Naive thymus-derived CD4-positive, alpha-beta T cell (primary cell): ENCODE data around the gene STX8. TPM values are rescaled to one million over a fixed set of nuclear protein-coding genes. Genes with fewer than 3 reads are reported as not detected.

Source experiments
- ATAC-seq: fragments of 150-1000 bp; cut with Tn5 transposase; 2 replicates; pipeline ENCODE4 v1.10.0; 2021; ENCODE audit warnings: mild to moderate bottlenecking, moderate library complexity
- CTCF ChIA-PET: fragments of 350-600 bp; sonication (Branson Sonifier 250); formaldehyde crosslinking; loops from one replicate; lab custom pipeline; 2021; ENCODE audit warnings: antibody characterized with exemption; lab: Charles Lee
- POLR2A ChIA-PET: fragments of 350-600 bp; sonication (Branson Sonifier 250); formaldehyde crosslinking; loops from one replicate; lab custom pipeline; 2021; ENCODE audit warnings: antibody characterized with exemption, inconsistent platforms; lab: Charles Lee
- DNase-seq, 9 donors: peaks; one replicate each; pipeline versions ENCODE4 v3.0.0 to v3.0.0-alpha.2; 2020 to 2022; ENCODE audit warnings: mixed read lengths in 1 of 9
- H3K27ac ChIP-seq: one replicate; pipeline ENCODE4 v1.7.0; 2013; ENCODE audit warnings: mild to moderate bottlenecking, low read depth, low read length, moderate library complexity
- H3K27me3 ChIP-seq, 2 donors: one replicate each; pipeline ENCODE4 v1.7.0; 2013; ENCODE audit warnings: low read length in 2 of 2, mild to moderate bottlenecking in 2 of 2, moderate library complexity in 2 of 2; ENCODE audit not compliant: control insufficient read depth in 2 of 2, insufficient read depth in 2 of 2
- H3K36me3 ChIP-seq, 3 experiments: 1 replicate in 2 of 3; 2 replicates in 1 of 3; pipeline ENCODE4 v1.7.0; 2013; ENCODE audit warnings: low read length in 3 of 3, mild to moderate bottlenecking in 3 of 3, moderate library complexity in 1 of 3; ENCODE audit not compliant: insufficient read depth in 3 of 3, control insufficient read depth in 2 of 3
- H3K4me1 ChIP-seq, 2 donors: one replicate each; pipeline ENCODE4 v1.7.0; 2013; ENCODE audit warnings: low read length in 2 of 2, mild to moderate bottlenecking in 2 of 2, moderate library complexity in 1 of 2; ENCODE audit not compliant: control insufficient read depth in 2 of 2, insufficient read depth in 2 of 2
- H3K4me3 ChIP-seq: 2 replicates; pipeline ENCODE4 v1.7.0; 2013; ENCODE audit warnings: mild to moderate bottlenecking, low read length
- H3K9me3 ChIP-seq, 3 experiments: 1 replicate in 2 of 3; 2 replicates in 1 of 3; pipeline ENCODE4 v1.7.0; 2013; ENCODE audit warnings: low read length in 3 of 3; ENCODE audit not compliant: control insufficient read depth in 2 of 3
- H3K27ac Mint-ChIP-seq, 9 donors: one replicate each; pipeline ENCODE4 v1.8.0; 2020 to 2022; ENCODE audit warnings: mixed read lengths in 9 of 9, mild to moderate bottlenecking in 8 of 9, moderate library complexity in 5 of 9, inconsistent platforms in 2 of 9
- H3K27me3 Mint-ChIP-seq, 5 donors: one replicate each; pipeline ENCODE4 v1.8.0; 2021 to 2022; ENCODE audit warnings: mixed read lengths in 5 of 5, mild to moderate bottlenecking in 1 of 5
- H3K36me3 Mint-ChIP-seq, 5 donors: one replicate each; pipeline ENCODE4 v1.8.0; 2020 to 2022; ENCODE audit warnings: mixed read lengths in 5 of 5, mild to moderate bottlenecking in 3 of 5, inconsistent platforms in 1 of 5
- H3K4me1 Mint-ChIP-seq, 7 donors: one replicate each; pipeline ENCODE4 v1.8.0; 2020 to 2022; ENCODE audit warnings: mixed read lengths in 7 of 7, mild to moderate bottlenecking in 3 of 7, inconsistent platforms in 1 of 7
- H3K4me3 Mint-ChIP-seq, 10 donors: one replicate each; pipeline ENCODE4 v1.8.0; 2020 to 2022; ENCODE audit warnings: mild to moderate bottlenecking in 10 of 10, mixed read lengths in 10 of 10, moderate library complexity in 6 of 10, inconsistent platforms in 2 of 10
- H3K9me3 Mint-ChIP-seq, 11 donors: one replicate each; pipeline ENCODE4 v1.8.0; 2020 to 2022; ENCODE audit warnings: mixed read lengths in 11 of 11, mild to moderate bottlenecking in 4 of 11, inconsistent platforms in 1 of 11, moderate library complexity in 1 of 11
- intact Hi-C, 2 donors: fragments of 100-400 bp; cut with micrococcal nuclease; formaldehyde crosslinking; loops; one replicate each; pipeline ENCODE4 v1.15.1; 2023
- polyA plus RNA-seq, 2 donors: library from polyadenylated mRNA; unstranded; fragments of 300-500 nt; fragmentation: Illumina TruSeq; gene quantifications; one replicate each; pipeline ENCODE4 v1.2.3, GENCODE V29; 2021
- total RNA-seq, 6 experiments: library from RNA in 5 of 6; stranded (reverse) in 5 of 6; gene quantifications; 1 replicate in 5 of 6; 2 replicates in 1 of 6; pipeline ENCODE4 v1.2.3 and lab custom pipeline; 2021 to 2026

The STX8 gene
- total and polyA plus RNA-seq, 7 experiments from 2014 or later = 45.1 to 116 (median 67.5) TPM

DNA sequence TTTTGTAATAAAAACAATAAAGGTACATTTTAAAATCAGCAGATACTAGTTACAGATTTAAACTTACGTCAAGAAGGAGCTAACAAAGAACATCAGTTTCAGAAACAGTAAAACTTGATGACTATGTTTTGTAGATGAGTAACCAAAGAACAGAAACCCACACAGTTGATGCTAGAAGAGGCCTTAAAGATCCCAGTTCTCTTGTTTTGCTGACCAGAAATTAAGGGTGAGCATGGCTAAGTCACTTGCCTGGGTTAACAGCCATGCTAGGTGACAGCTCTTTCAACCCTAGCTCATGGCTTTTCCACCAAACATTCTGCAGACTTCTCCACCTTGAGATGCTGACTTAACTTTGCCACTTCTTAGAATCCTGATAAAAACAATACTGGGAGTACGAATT lies 26.4 kb downstream of the STX8 start:
- Histone ChIP-seq H3K4me3 (no peak overlapping the region), H3K36me3 (no peaks in the 10 kb centered on the region), H3K27me3 (no peaks in the 10 kb centered on the region), H3K27ac (no peak overlapping the region), H3K9me3 (no peaks in the 10 kb centered on the region), H3K4me1 (no peaks in the 10 kb centered on the region)
- POLR2A ChIA-PET = no interaction called here
- Mint-ChIP-seq H3K4me3 (no peak overlapping the region), H3K27me3 (no peaks in the 10 kb centered on the region), H3K9me3 (no peaks in the 10 kb centered on the region), H3K36me3 (peaks cover 0 to 38% (median 24%) of the 10 kb centered on the region in 5 donors), H3K4me1 (peaks cover 0 to 5% (median 0%) of the 10 kb centered on the region in 7 donors), H3K27ac (no peak overlapping the region)
- ATAC-seq = no peak
- intact Hi-C loops = no loop called here
- no peak for DNase-seq
- CTCF ChIA-PET = no interaction called here

GRCh38 chr17:9544221-9544620 lies 31.4 kb downstream of the STX8 start:
- Histone ChIP-seq H3K27me3 (no peaks in the 10 kb centered on the region), H3K4me1 (no peaks in the 10 kb centered on the region), H3K27ac (no peak overlapping the region), H3K36me3 (peaks cover 0 to 12% (median 0%) of the 10 kb centered on the region in 3 experiments), H3K9me3 (no peaks in the 10 kb centered on the region), H3K4me3 (no peak overlapping the region)
- ATAC-seq (no peak), DNase-seq (no peak)
- POLR2A ChIA-PET = no interaction called here
- Mint-ChIP-seq H3K4me1 (peaks cover 0 to 5% (median 0%) of the 10 kb centered on the region in 7 donors), H3K9me3 (no peaks in the 10 kb centered on the region), H3K27me3 (no peaks in the 10 kb centered on the region), H3K4me3 (no peak overlapping the region), H3K27ac (no peak overlapping the region), H3K36me3 (peaks cover 5 to 51% (median 32%) of the 10 kb centered on the region in 5 donors)
- CTCF ChIA-PET = no interaction called here
- intact Hi-C loops = no loop called here

GRCh38 chr17:9541718-9542117 lies 33.9 kb downstream of the STX8 start:
- Histone ChIP-seq H3K4me1 (no peaks in the 10 kb centered on the region), H3K27ac (no peak overlapping the region), H3K9me3 (no peaks in the 10 kb centered on the region), H3K27me3 (no peaks in the 10 kb centered on the region), H3K36me3 (peaks cover 0 to 12% (median 0%) of the 10 kb centered on the region in 3 experiments), H3K4me3 (no peak overlapping the region)
- POLR2A ChIA-PET = no interaction called here
- Mint-ChIP-seq H3K9me3 (no peaks in the 10 kb centered on the region), H3K36me3 (peaks cover 5 to 51% (median 38%) of the 10 kb centered on the region in 5 donors), H3K27ac (no peak overlapping the region), H3K4me1 (peaks cover 0 to 6% (median 0%) of the 10 kb centered on the region in 7 donors), H3K4me3 (no peak overlapping the region), H3K27me3 (no peaks in the 10 kb centered on the region)
- ATAC-seq (no peak), DNase-seq (no peak)
- CTCF ChIA-PET = no interaction called here
- intact Hi-C loops = no loop called here

- H3K27ac Mint-ChIP-seq = no peak overlapping the region
- no peak overlapping the region for H3K4me3 Mint-ChIP-seq
- intact Hi-C loops = no loop called here
- Histone ChIP-seq H3K4me3 (no peak overlapping the region), H3K4me1 (no peaks in the 10 kb centered on the region), H3K36me3 (peaks cover 0 to 12% (median 0%) of the 10 kb centered on the region in 3 experiments), H3K27ac (no peak overlapping the region), H3K27me3 (no peaks in the 10 kb centered on the region), H3K9me3 (no peaks in the 10 kb centered on the region)
- H3K4me1 Mint-ChIP-seq = peaks cover 0 to 6% (median 0%) of the 10 kb centered on the region in 7 donors
- peaks cover 0 to 1% (median 0%) of the 10 kb centered on the region in 11 donors for H3K9me3 Mint-ChIP-seq
- peaks cover 5 to 50% (median 27%) of the 10 kb centered on the region in 5 donors for H3K36me3 Mint-ChIP-seq
- ChIA-PET CTCF (no interaction called here), POLR2A (interaction anchor here (0.6 kb wide), 1 partner anchor 36 kb away, joined by 3 read pairs; no protein-coding TSS in a partner anchor)
- ATAC-seq = no peak
- H3K27me3 Mint-ChIP-seq = no peaks in the 10 kb centered on the region
- no peak for DNase-seq
Measured at GRCh38 chr17:9538626-9539025, 37.0 kb downstream of the STX8 start.

DNA sequence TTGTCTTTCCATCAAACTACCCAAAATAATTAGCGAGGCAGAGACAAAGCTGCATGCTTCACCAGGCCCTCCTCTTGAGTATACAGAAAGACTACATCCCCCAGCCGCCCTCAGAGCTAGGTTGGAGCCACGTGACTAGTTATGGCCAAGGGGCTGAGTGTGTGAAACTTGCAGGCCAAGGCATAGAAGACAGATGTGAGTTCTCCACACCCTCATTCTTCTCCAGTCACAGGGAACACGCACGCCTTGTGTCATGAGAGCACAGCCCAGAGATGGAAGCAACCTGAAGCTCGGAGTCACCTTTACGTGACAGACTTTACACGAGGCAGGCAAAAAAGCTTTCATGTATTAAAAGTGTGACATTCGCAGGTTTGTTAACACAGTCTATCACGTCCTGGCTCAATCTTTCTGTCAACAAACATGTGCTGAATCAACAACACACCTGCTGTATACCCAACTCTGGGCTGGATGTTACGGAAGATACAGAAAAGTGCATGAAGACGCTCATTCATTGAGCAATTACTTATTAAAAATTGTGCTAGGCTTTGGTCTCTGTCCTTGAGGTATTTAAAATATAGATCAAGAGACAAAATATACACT lies 38.3 kb downstream of the STX8 start:
- Histone ChIP-seq H3K4me1 (no peaks in the 10 kb centered on the region), H3K9me3 (no peaks in the 10 kb centered on the region), H3K36me3 (peaks cover 0 to 12% (median 0%) of the 10 kb centered on the region in 3 experiments), H3K27me3 (no peaks in the 10 kb centered on the region), H3K4me3 (no peak overlapping the region), H3K27ac (no peak overlapping the region)
- Mint-ChIP-seq H3K9me3 (peaks cover 0 to 1% (median 0%) of the 10 kb centered on the region in 11 donors), H3K27me3 (no peaks in the 10 kb centered on the region), H3K4me3 (no peak overlapping the region), H3K36me3 (peaks cover 5 to 40% (median 20%) of the 10 kb centered on the region in 5 donors), H3K27ac (no peak overlapping the region), H3K4me1 (peaks cover 0 to 6% (median 0%) of the 10 kb centered on the region in 7 donors)
- ChIA-PET POLR2A (no interaction called here), CTCF (no interaction called here)
- intact Hi-C loops = no loop called here
- DNase-seq (no peak), ATAC-seq (no peak)

- ATAC-seq (no peak), DNase-seq (no peak)
- Histone ChIP-seq H3K4me1 (no peaks in the 10 kb centered on the region), H3K9me3 (no peaks in the 10 kb centered on the region), H3K36me3 (peaks cover 0 to 7% (median 0%) of the 10 kb centered on the region in 3 experiments), H3K27me3 (no peaks in the 10 kb centered on the region), H3K4me3 (no peak overlapping the region), H3K27ac (no peak overlapping the region)
- Mint-ChIP-seq H3K27ac (no peak overlapping the region), H3K4me3 (no peak overlapping the region), H3K9me3 (peaks cover 0 to 1% (median 0%) of the 10 kb centered on the region in 11 donors), H3K4me1 (peaks cover 0 to 6% (median 0%) of the 10 kb centered on the region in 7 donors), H3K27me3 (no peaks in the 10 kb centered on the region), H3K36me3 (peaks cover 5 to 34% (median 12%) of the 10 kb centered on the region in 5 donors)
- ChIA-PET POLR2A (no interaction called here), CTCF (no interaction called here)
- intact Hi-C loops = no loop called here
Measured at GRCh38 chr17:9536061-9536460, 39.6 kb downstream of the STX8 start.

DNA sequence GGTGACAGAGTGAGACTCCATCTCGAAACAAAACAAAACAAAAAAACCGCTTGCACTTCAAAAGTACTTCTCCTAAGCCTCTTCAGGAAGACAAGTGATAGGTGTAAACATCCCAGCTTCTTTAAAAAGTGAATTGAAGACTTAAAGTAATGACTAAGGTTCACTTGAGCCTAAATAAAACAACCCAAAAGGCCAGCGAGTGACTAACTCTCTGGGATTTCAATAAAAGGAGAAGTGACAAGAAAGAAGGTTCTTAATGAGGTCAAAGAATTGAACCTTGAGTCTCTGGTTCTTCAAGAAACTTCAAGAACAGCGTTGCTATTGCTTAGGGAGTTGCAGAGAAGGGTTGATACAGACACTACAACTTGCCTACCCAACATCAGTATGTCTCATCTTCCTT lies 42.2 kb downstream of the STX8 start:
- no peaks in the 10 kb centered on the region for H3K4me1 ChIP-seq
- H3K27ac Mint-ChIP-seq = no peak overlapping the region
- H3K4me3 ChIP-seq = no peak overlapping the region
- H3K36me3 Mint-ChIP-seq = peaks cover 0 to 16% (median 0%) of the 10 kb centered on the region in 5 donors
- ChIA-PET CTCF (no interaction called here), POLR2A (no interaction called here)
- H3K27me3 Mint-ChIP-seq = no peaks in the 10 kb centered on the region
- no peak overlapping the region for H3K27ac ChIP-seq
- H3K36me3 ChIP-seq = no peaks in the 10 kb centered on the region
- intact Hi-C loops = no loop called here
- DNase-seq (no peak), ATAC-seq (no peak)
- peaks cover 0 to 2% (median 0%) of the 10 kb centered on the region in 7 donors for H3K4me1 Mint-ChIP-seq
- H3K27me3 ChIP-seq = no peaks in the 10 kb centered on the region
- H3K9me3 Mint-ChIP-seq = peaks cover 0 to 1% (median 0%) of the 10 kb centered on the region in 11 donors
- H3K4me3 Mint-ChIP-seq = no peak overlapping the region
- H3K9me3 ChIP-seq = no peaks in the 10 kb centered on the region
